ENCODE results near the gene LYRM4.

LYRM4 gene

GRCh38 chr6:5116243-5116991 lies 144.3 kb downstream of the LYRM4 start:
- Histone ChIP-seq H3K9me3 (ENCODE audit: insufficient read depth, low read length) (no peaks in the 10 kb centered on the region), H3K27me3 (ENCODE audit: low read depth, low read length) (no peaks in the 10 kb centered on the region), H3K4me2 (ENCODE audit: low read length) (no peak overlapping the region), H3K79me2 (ENCODE audit: low read length) (no peaks in the 10 kb centered on the region), H3K9ac (ENCODE audit: low read length) (no peak overlapping the region), H3K4me1 (ENCODE audit: low read length) (no peaks in the 10 kb centered on the region), H3K4me3 (ENCODE audit: low read length) (no peak overlapping the region), H3K27ac (ENCODE audit: low read length) (no peak overlapping the region), H3K36me3 (replicated peaks; ENCODE audit: low read depth, low read length) (no peaks in the 10 kb centered on the region), H2AFZ (ENCODE audit: low read depth, low read length) (no peak overlapping the region), H4K20me1 (ENCODE audit: insufficient read depth, low read length) (no peaks in the 10 kb centered on the region)
- no peak for TF ChIP-seq EZH2phosphoT487 (IDR thresholded peaks at IDR 0.05; ENCODE audit: low read depth)
- TF ChIP-seq CTCF (IDR thresholded peaks at IDR 0.05; ENCODE audit: low read depth, low read length): no peak

GRCh38 chr6:5115168-5115567 lies 145.6 kb downstream of the LYRM4 start:
- H3K4me2 ChIP-seq (ENCODE audit: low read length): no peak overlapping the region
- H4K20me1 ChIP-seq (ENCODE audit: insufficient read depth, low read length): no peaks in the 10 kb centered on the region
- no peaks in the 10 kb centered on the region for H3K36me3 ChIP-seq (replicated peaks; ENCODE audit: low read depth, low read length)
- no peak overlapping the region for H3K27ac ChIP-seq (ENCODE audit: low read length)
- no peak overlapping the region for H3K9ac ChIP-seq (ENCODE audit: low read length)
- no peaks in the 10 kb centered on the region for H3K27me3 ChIP-seq (ENCODE audit: low read depth, low read length)
- no peak overlapping the region for H3K4me3 ChIP-seq (ENCODE audit: low read length)
- H3K4me1 ChIP-seq (ENCODE audit: low read length): no peaks in the 10 kb centered on the region
- no peak overlapping the region for H2AFZ ChIP-seq (ENCODE audit: low read depth, low read length)
- H3K79me2 ChIP-seq (ENCODE audit: low read length): no peaks in the 10 kb centered on the region
- TF ChIP-seq EZH2phosphoT487 (IDR thresholded peaks at IDR 0.05; ENCODE audit: low read depth) (no peak), CTCF (IDR thresholded peaks at IDR 0.05; ENCODE audit: low read depth, low read length) (no peak)
- H3K9me3 ChIP-seq (ENCODE audit: insufficient read depth, low read length): no peaks in the 10 kb centered on the region

GRCh38 chr6:5113096-5113495 lies 147.7 kb downstream of the LYRM4 start:
- no peaks in the 10 kb centered on the region for H3K79me2 ChIP-seq (ENCODE audit: low read length)
- H3K4me1 ChIP-seq (ENCODE audit: low read length): no peaks in the 10 kb centered on the region
- H3K9ac ChIP-seq (ENCODE audit: low read length): no peak overlapping the region
- H2AFZ ChIP-seq (ENCODE audit: low read depth, low read length): no peak overlapping the region
- no peaks in the 10 kb centered on the region for H3K36me3 ChIP-seq (replicated peaks; ENCODE audit: low read depth, low read length)
- no peaks in the 10 kb centered on the region for H4K20me1 ChIP-seq (ENCODE audit: insufficient read depth, low read length)
- H3K9me3 ChIP-seq (ENCODE audit: insufficient read depth, low read length): no peaks in the 10 kb centered on the region
- H3K4me3 ChIP-seq (ENCODE audit: low read length): no peak overlapping the region
- no peak overlapping the region for H3K4me2 ChIP-seq (ENCODE audit: low read length)
- H3K27ac ChIP-seq (ENCODE audit: low read length): no peak overlapping the region
- TF ChIP-seq EZH2phosphoT487 (IDR thresholded peaks at IDR 0.05; ENCODE audit: low read depth): no peak
- no peak for TF ChIP-seq CTCF (IDR thresholded peaks at IDR 0.05; ENCODE audit: low read depth, low read length)
- no peaks in the 10 kb centered on the region for H3K27me3 ChIP-seq (ENCODE audit: low read depth, low read length)

- no peak overlapping the region for H3K27ac ChIP-seq (ENCODE audit: low read length)
- no peak overlapping the region for H3K4me3 ChIP-seq (ENCODE audit: low read length)
- TF ChIP-seq EZH2phosphoT487 (IDR thresholded peaks at IDR 0.05; ENCODE audit: low read depth): no peak
- no peaks in the 10 kb centered on the region for H3K9me3 ChIP-seq (ENCODE audit: insufficient read depth, low read length)
- no peaks in the 10 kb centered on the region for H3K79me2 ChIP-seq (ENCODE audit: low read length)
- H3K4me2 ChIP-seq (ENCODE audit: low read length): no peak overlapping the region
- H3K27me3 ChIP-seq (ENCODE audit: low read depth, low read length): no peaks in the 10 kb centered on the region
- H4K20me1 ChIP-seq (ENCODE audit: insufficient read depth, low read length): no peaks in the 10 kb centered on the region
- no peak overlapping the region for H2AFZ ChIP-seq (ENCODE audit: low read depth, low read length)
- no peaks in the 10 kb centered on the region for H3K4me1 ChIP-seq (ENCODE audit: low read length)
- H3K36me3 ChIP-seq (replicated peaks; ENCODE audit: low read depth, low read length): no peaks in the 10 kb centered on the region
- H3K9ac ChIP-seq (ENCODE audit: low read length): no peak overlapping the region
Measured at GRCh38 chr6:5112066-5112799, 148.5 kb downstream of the LYRM4 start.
